Measurements from ENCODE around the gene KIF1B.

DNA sequence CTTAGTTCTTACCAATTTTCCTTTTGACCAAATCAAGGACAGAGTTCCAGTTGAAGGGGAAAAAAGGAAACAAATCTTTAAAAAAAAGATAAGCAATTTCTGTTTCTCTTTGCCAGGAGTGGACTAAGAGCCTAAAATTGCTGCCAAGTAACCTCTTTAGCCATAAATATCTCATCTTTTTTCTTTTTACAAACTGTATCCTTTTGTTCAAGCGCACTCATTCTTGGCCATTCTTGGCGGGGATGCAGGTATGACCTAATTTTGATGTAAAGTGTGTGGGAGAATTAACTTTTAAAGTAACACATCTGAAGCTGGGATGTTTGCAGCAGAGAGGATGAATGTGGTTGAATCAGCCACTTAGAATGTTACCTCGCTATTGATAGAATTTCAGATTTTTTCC lies 13.4 kb upstream of the KIF1B start:
- TF ChIP-seq, protein P1, sequence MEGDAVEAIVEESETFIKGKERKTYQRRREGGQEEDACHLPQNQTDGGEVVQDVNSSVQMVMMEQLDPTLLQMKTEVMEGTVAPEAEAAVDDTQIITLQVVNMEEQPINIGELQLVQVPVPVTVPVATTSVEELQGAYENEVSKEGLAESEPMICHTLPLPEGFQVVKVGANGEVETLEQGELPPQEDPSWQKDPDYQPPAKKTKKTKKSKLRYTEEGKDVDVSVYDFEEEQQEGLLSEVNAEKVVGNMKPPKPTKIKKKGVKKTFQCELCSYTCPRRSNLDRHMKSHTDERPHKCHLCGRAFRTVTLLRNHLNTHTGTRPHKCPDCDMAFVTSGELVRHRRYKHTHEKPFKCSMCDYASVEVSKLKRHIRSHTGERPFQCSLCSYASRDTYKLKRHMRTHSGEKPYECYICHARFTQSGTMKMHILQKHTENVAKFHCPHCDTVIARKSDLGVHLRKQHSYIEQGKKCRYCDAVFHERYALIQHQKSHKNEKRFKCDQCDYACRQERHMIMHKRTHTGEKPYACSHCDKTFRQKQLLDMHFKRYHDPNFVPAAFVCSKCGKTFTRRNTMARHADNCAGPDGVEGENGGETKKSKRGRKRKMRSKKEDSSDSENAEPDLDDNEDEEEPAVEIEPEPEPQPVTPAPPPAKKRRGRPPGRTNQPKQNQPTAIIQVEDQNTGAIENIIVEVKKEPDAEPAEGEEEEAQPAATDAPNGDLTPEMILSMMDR (IDR thresholded peaks at IDR 0.05) = no peak
- TF ChIP-seq POLR2A (IDR thresholded peaks at IDR 0.05) = no peak

All from Peyer's patch (tissue), 4 donors.